A673 (cell line): ENCODE measurements around the gene PLXND1. TPM values are rescaled to one million over a fixed set of nuclear protein-coding genes. Genes with fewer than 3 reads are reported as not detected.
A peak's percentile ranks its signal among the peaks of the same experiment; 100 is the strongest.

Source experiments
- BruUV-seq: library from RNA; stranded (reverse); fragments of 400-500 nt; replicated peaks from 2 replicates; lab custom pipeline; 2021; lab: Mats Ljungman, UMichigan
- CTCF ChIA-PET: fragments of 300-600 bp; sonication (Branson Sonifier 250); formaldehyde crosslinking; loops from one replicate; lab custom pipeline; 2022; ENCODE audit warnings: antibody characterized with exemption; lab: Charles Lee
- POLR2A ChIA-PET: fragments of 300-600 bp; sonication (Branson Sonifier 250); formaldehyde crosslinking; loops from one replicate; lab custom pipeline; 2022; ENCODE audit warnings: antibody characterized with exemption; ENCODE audit not compliant: low non-redundant PET; lab: Charles Lee
- DNase-seq: peaks from one replicate; pipeline ENCODE4 v3.0.0-alpha.2; 2015; ENCODE audit warnings: low spot score
- H3K27ac ChIP-seq: fragments of 200-600 bp; sonication (generic); 2 replicates; pipeline ENCODE4 v1.5.1; 2016; ENCODE audit warnings: mixed run types, low read depth, mild to moderate bottlenecking, mixed read lengths, antibody characterized with exemption, low read length; ENCODE audit not compliant: poor library complexity, severe bottlenecking
- H3K27me3 ChIP-seq: fragments of 200-600 bp; sonication (generic); replicated peaks from 2 replicates; pipeline ENCODE4 v1.6.1; 2017; ENCODE audit warnings: mixed run types, low read depth, mild to moderate bottlenecking, mixed read lengths, antibody characterized with exemption, low read length; ENCODE audit not compliant: insufficient read depth, poor library complexity
- H3K36me3 ChIP-seq: fragments of 200-600 bp; sonication (generic); 2 replicates; pipeline ENCODE4 v1.6.1; 2016; ENCODE audit warnings: mixed run types, mild to moderate bottlenecking, mixed read lengths, antibody characterized with exemption, low read length; ENCODE audit not compliant: insufficient read depth, poor library complexity, severe bottlenecking
- H3K4me1 ChIP-seq: fragments of 200-600 bp; sonication (generic); 2 replicates; pipeline ENCODE4 v1.6.1; 2017; ENCODE audit warnings: mixed run types, mild to moderate bottlenecking, mixed read lengths, antibody characterized with exemption, low read length; ENCODE audit not compliant: insufficient read depth, poor library complexity, severe bottlenecking
- H3K4me3 ChIP-seq: fragments of 200-600 bp; sonication (generic); 2 replicates; pipeline ENCODE4 v1.5.1; 2016; ENCODE audit warnings: low read depth, mixed run types, mild to moderate bottlenecking, mixed read lengths, low read length; ENCODE audit not compliant: poor library complexity, severe bottlenecking
- H3K9me3 ChIP-seq: fragments of 200-600 bp; sonication (generic); 2 replicates; pipeline ENCODE4 v1.6.1; 2016; ENCODE audit warnings: mixed run types, low read depth, mild to moderate bottlenecking, mixed read lengths, antibody characterized with exemption, low read length; ENCODE audit not compliant: poor library complexity, severe bottlenecking
- CTCF ChIP-seq: fragments of 300-800, 200-600 bp; sonication (generic); conservative IDR thresholded peaks from 2 replicates; pipeline ENCODE4 v1.5.1; 2017; ENCODE audit warnings: low read depth, mild to moderate bottlenecking, antibody characterized with exemption, low read length, moderate library complexity, mixed read lengths
- EZH2 ChIP-seq: fragments of 200-600 bp; sonication (generic); IDR thresholded peaks from 2 replicates; pipeline ENCODE4 v1.6.1; 2017; ENCODE audit warnings: borderline replicate concordance, low read depth, mild to moderate bottlenecking, mixed read lengths, antibody characterized with exemption, low read length; ENCODE audit not compliant: poor library complexity, severe bottlenecking
- intact Hi-C: fragments of 100-400 bp; cut with micrococcal nuclease; formaldehyde crosslinking; loops from one replicate; pipeline ENCODE4 v1.10.0; 2022; ENCODE audit not compliant: unreplicated experiment
- total RNA-seq: library from RNA; stranded (reverse); gene quantifications from 2 replicates; pipeline ENCODE4 v1.2.3, GENCODE V29; 2021

The PLXND1 gene
- total RNA-seq, 1 experiment from 2014 or later: 31.5 TPM

- no TSS peak for BruUV-seq
- no peak overlapping the region for H3K27ac ChIP-seq
Measured at GRCh38 chr3:129650256-129650872, 43.9 kb upstream of the PLXND1 start.

DNA sequence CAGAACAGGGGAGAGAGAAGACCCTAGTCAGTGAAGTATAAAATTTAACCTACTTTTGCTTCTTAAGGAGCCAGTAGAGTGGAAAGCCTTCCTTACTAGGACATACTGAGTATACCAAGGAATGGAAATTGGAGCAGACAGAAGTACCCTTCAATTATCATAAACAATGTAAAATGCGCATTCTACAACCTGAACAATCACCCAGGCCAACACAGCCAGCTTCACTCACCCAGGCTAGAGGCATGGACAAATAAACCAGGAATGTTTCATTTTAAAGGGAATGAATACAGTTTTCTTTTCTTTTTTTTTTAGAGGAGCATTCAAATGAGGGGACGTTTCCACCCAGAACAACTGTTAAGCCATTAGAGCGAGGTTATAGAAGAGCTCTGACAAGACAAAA, 41.9 kb upstream of the PLXND1 start:
- no peaks in the 10 kb centered on the region for H3K27me3 ChIP-seq
- CTCF ChIA-PET: no interaction called here
- TF ChIP-seq EZH2 (no peak), CTCF (no peak)
- no peaks in the 10 kb centered on the region for H3K9me3 ChIP-seq
- H3K4me1 ChIP-seq: peaks cover 28% of the 10 kb centered on the region
- H3K4me3 ChIP-seq: no peak overlapping the region
- no peaks in the 10 kb centered on the region for H3K36me3 ChIP-seq
- DNase-seq: no peak
- no peak overlapping the region for H3K27ac ChIP-seq
- intact Hi-C loops: no loop called here
- POLR2A ChIA-PET: interaction anchor here (0.7 kb wide), 1 partner anchor 15 kb away, joined by 4 read pairs; no protein-coding TSS in a partner anchor
- no TSS peak for BruUV-seq

More at GRCh38 chr3:129650256-129650872, 43.9 kb upstream of the PLXND1 start:
- Histone ChIP-seq H3K9me3 (no peaks in the 10 kb centered on the region), H3K4me1 (peaks cover 28% of the 10 kb centered on the region), H3K27me3 (no peaks in the 10 kb centered on the region), H3K4me3 (no peak overlapping the region), H3K36me3 (peaks cover 5% of the 10 kb centered on the region)
- intact Hi-C loops: loop anchor here (1.0 kb wide), 1 partner anchor 284 kb away; no protein-coding TSS in a partner anchor
- ChIA-PET POLR2A (no interaction called here), CTCF (interaction anchor here (0.7 kb wide), 3 partner anchors 23 to 85 kb away, joined by 4 to 8 read pairs (median 7); no protein-coding TSS in a partner anchor)
- TF ChIP-seq CTCF (peak; percentile 85), EZH2 (no peak)
- peak; percentile 85 for DNase-seq

DNA sequence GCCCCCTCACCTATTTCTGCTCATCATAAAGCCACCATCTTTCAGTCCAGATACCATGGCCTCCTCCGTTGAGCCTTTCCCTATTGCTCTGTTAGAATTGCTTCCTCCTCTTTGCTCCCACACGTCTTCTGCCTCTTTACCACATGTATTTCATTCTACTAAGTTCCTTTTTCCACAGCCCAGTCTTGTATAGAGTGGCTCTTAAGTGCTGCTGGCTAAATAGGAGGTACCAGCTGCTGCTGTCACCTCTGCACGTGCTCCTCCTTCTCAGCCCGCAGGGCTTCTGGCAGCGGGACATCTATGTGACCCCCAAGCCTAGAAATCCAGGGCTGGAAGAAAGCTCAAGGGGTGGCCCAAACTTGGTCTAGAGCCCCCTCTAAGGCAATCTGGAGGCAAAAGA, 38.8 kb upstream of the PLXND1 start:
- DNase-seq: no peak
- POLR2A ChIA-PET: no interaction called here
- no peaks in the 10 kb centered on the region for H3K9me3 ChIP-seq
- H3K4me1 ChIP-seq: peaks cover 4% of the 10 kb centered on the region
- no peak overlapping the region for H3K4me3 ChIP-seq
- CTCF ChIA-PET: interaction anchor here (0.6 kb wide), 1 partner anchor 26 kb away, joined by 3 read pairs; no protein-coding TSS in a partner anchor
- no peak overlapping the region for H3K27ac ChIP-seq
- H3K36me3 ChIP-seq: no peaks in the 10 kb centered on the region
- no TSS peak for BruUV-seq
- TF ChIP-seq EZH2 (no peak), CTCF (no peak)
- no peaks in the 10 kb centered on the region for H3K27me3 ChIP-seq
- intact Hi-C loops: no loop called here
